ENCODE measurements around the gene DEFB125.

- no peak for TF ChIP-seq CTCF (IDR thresholded peaks at IDR 0.05; ENCODE audit: poor library complexity, severe bottlenecking)
- TF ChIP-seq MXI1 (conservative IDR thresholded peaks at IDR 0.05; ENCODE audit: poor library complexity, severe bottlenecking) = no peak
- TF ChIP-seq EZH2 (IDR thresholded peaks at IDR 0.05; ENCODE audit: borderline replicate concordance, insufficient read depth, low read length, poor library complexity, severe bottlenecking) = no peak
- TF ChIP-seq TAF1 (IDR thresholded peaks at IDR 0.05; ENCODE audit: low read depth) = no peak
- TF ChIP-seq POLR2AphosphoS5 (IDR thresholded peaks at IDR 0.05) = no peak
Measured at GRCh38 chr20:117518-117917, 30.0 kb downstream of the DEFB125 start.

Measured in neural cell (in vitro differentiated cells).